Memory B cell (primary cell): ENCODE data around the gene NPAS4.
"Not testable (repeated sequence)": the region's sequence is repeated elsewhere in the genome, so short reads cannot be mapped to it uniquely, and the experiment has no call there.

Source experiments
- ATAC-seq: fragments of 150-1000 bp; cut with Tn5 transposase; 2 replicates; pipeline ENCODE4 v1.10.0; 2021; ENCODE audit warnings: low read depth, mild to moderate bottlenecking, moderate library complexity
- DNase-seq, 2 donors: peaks; one replicate each; pipeline ENCODE4 v3.0.0; 2022; ENCODE audit warnings: low spot score in 2 of 2
- H3K27ac Mint-ChIP-seq: one replicate; pipeline ENCODE4 v1.8.0; 2022; ENCODE audit warnings: mild to moderate bottlenecking, moderate library complexity, mixed read lengths
- H3K27me3 Mint-ChIP-seq: one replicate; pipeline ENCODE4 v1.8.0; 2022; ENCODE audit warnings: mixed read lengths
- H3K36me3 Mint-ChIP-seq: one replicate; pipeline ENCODE4 v1.8.0; 2022; ENCODE audit warnings: mild to moderate bottlenecking, mixed read lengths
- H3K4me1 Mint-ChIP-seq: one replicate; pipeline ENCODE4 v1.8.0; 2022; ENCODE audit warnings: mixed read lengths
- H3K4me3 Mint-ChIP-seq: one replicate; pipeline ENCODE4 v1.8.0; 2022; ENCODE audit warnings: mild to moderate bottlenecking, moderate library complexity, mixed read lengths
- H3K9me3 Mint-ChIP-seq: one replicate; pipeline ENCODE4 v1.8.0; 2022; ENCODE audit warnings: mixed read lengths

NPAS4 gene

DNA sequence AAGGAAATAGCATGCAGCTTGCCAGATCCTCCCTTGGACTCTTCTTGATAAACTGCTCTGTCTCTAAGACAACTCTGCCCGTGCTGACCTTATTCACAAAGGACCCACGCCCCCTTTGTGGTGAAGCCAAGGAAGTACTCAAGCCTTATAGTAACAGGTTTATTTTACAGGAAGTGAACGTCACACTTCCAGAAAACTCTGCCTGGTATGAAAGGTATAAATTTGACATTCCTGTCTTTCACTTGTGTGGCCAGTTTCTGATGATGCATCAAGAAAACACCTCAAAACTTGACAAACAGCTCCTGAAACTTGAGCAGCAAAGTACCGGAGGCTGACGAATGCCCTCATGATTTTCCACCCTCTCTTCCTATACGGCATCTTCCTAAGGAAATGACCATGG lies 33.4 kb downstream of the NPAS4 start:
- Mint-ChIP-seq H3K4me1 (peaks cover 14% of the 10 kb centered on the region), H3K27ac (no peak overlapping the region), H3K27me3 (peaks cover 9% of the 10 kb centered on the region), H3K36me3 (no peaks in the 10 kb centered on the region), H3K4me3 (no peak overlapping the region), H3K9me3 (no peaks in the 10 kb centered on the region)
- DNase-seq: no peak
- no peak for ATAC-seq

DNA sequence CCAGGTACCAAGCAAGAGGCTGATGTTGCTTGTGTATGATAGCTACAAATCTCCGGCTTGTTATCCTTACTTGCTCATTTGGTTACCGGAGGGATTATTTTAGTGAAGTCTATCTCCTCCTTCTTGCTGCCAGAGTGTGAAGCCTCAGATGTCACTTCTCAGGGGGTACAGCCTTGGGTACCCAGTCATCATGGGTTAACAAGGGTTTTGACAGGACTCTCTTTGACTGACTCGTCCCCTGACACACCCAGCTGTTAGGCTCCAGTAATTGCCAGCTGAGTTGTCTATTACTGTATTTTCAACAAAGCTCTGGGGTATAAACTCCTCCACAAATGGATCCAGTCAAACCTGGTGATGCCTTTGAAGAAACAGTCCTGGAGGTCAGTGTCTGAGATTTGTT lies 34.0 kb downstream of the NPAS4 start:
- DNase-seq (no peak), ATAC-seq (no peak)
- peaks cover 9% of the 10 kb centered on the region for H3K27me3 Mint-ChIP-seq
- peaks cover 19% of the 10 kb centered on the region for H3K4me1 Mint-ChIP-seq
- no peaks in the 10 kb centered on the region for H3K9me3 Mint-ChIP-seq
- no peak overlapping the region for H3K4me3 Mint-ChIP-seq
- no peak overlapping the region for H3K27ac Mint-ChIP-seq
- H3K36me3 Mint-ChIP-seq: no peaks in the 10 kb centered on the region

DNA sequence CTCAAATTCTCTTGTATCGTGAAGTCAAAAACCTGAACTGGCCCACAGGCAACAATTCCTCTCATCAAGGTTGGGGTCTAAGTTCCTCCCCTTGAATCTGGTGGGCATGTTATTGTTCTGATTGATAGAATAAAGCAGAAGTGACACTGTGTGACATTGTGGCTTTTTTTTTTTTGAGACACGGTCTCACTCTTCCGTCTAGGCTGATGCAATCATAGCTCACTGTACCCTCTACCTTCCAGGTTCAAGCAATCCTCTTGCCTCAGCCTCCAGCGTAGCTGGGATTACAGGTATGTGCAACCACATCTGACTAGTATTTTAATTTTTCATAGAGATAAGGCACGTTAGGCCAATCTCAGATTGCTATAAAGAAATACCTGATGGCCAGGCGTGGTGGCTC lies 37.0 kb downstream of the NPAS4 start:
- Mint-ChIP-seq H3K27me3 (peaks cover 8% of the 10 kb centered on the region), H3K4me1 (peaks cover 21% of the 10 kb centered on the region), H3K36me3 (no peaks in the 10 kb centered on the region), H3K9me3 (no peaks in the 10 kb centered on the region), H3K27ac (peak overlapping the region; percentile 57), H3K4me3 (peak overlapping the region; percentile 37)
- DNase-seq (no peak), ATAC-seq (peak; percentile 85)

DNA sequence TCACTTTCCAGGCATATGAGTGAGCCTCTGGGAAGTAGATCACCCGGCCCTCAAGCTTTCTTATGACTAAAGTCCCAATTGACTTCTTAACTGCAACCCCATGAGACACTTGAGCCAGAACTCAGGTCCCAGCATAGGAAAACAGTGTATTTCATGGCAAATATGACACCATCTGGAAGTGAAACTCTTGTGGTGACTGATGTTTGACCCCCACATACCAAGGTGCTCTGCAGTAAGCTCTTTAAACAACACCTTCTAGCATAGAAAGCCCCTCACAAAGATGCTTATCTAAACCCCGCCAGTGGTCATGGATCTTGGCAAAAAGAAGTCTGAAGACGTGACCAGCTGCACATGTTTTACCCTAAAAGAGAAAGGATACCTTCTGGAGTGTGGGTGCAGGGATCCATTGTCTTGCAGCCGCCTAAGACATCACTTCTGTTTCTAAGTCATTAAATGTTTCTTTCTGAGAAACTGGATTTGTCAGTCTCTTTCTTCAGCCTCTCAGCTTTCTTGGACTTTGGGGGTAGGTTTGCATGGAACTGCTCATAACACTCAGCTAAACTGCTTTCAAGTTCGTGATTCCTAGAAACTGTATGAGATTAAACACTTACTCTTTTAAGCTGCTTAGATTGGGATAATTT lies 38.4 kb downstream of the NPAS4 start:
- Mint-ChIP-seq H3K27me3 (peaks cover 5% of the 10 kb centered on the region), H3K4me3 (peak overlapping the region; percentile 14), H3K9me3 (no peaks in the 10 kb centered on the region), H3K4me1 (peaks cover 23% of the 10 kb centered on the region), H3K36me3 (no peaks in the 10 kb centered on the region), H3K27ac (peak overlapping the region; percentile 65)
- ATAC-seq: peak; percentile 72
- DNase-seq: no peak

DNA sequence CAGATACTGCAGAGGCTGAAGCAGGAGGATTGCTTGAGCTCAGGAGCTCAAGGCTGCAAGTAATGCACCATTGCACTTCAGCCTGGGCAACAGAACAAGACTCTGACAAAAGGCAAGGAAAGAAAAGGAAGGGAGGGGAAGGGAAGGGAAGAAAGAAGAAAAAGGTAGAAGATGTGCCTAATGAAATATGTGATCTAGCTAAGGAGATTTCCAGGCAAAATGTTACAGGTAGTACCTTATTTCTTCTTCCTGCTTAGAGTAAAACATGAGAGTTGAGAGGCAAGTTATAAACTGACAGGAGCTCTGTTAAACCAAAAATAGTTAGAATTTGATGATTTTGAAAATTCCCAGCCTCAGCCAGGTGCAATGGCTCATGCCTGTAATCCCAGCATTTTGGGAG lies 41.2 kb downstream of the NPAS4 start:
- no peak for ATAC-seq
- no peaks in the 10 kb centered on the region for H3K27me3 Mint-ChIP-seq
- DNase-seq: no peak
- peaks cover 39% of the 10 kb centered on the region for H3K4me1 Mint-ChIP-seq
- H3K4me3 Mint-ChIP-seq: no peak overlapping the region
- H3K9me3 Mint-ChIP-seq: no peaks in the 10 kb centered on the region
- no peaks in the 10 kb centered on the region for H3K36me3 Mint-ChIP-seq
- H3K27ac Mint-ChIP-seq: no peak overlapping the region

DNA sequence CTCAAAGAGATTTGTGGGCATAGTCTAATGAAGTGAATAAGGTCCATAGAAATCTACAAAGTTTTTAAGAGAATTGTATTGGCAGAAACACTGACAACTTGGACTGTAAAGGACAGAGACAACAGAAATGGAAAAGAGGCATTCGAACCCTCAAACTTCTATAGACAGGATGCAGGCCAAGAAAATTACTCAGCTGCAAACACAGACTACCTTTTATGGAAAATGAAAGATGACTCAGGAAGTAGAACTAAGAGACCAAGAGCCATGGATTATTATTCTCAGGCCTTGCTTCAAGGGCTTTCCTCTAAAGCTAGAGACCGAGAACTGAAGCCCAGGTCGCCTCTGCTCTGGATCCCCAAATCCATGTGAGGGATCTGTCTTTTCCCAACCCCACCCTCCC lies 42.1 kb downstream of the NPAS4 start:
- Mint-ChIP-seq H3K9me3 (no peaks in the 10 kb centered on the region), H3K27me3 (no peaks in the 10 kb centered on the region), H3K4me1 (peaks cover 39% of the 10 kb centered on the region), H3K4me3 (no peak overlapping the region), H3K27ac (no peak overlapping the region), H3K36me3 (no peaks in the 10 kb centered on the region)
- DNase-seq (no peak), ATAC-seq (no peak)

DNA sequence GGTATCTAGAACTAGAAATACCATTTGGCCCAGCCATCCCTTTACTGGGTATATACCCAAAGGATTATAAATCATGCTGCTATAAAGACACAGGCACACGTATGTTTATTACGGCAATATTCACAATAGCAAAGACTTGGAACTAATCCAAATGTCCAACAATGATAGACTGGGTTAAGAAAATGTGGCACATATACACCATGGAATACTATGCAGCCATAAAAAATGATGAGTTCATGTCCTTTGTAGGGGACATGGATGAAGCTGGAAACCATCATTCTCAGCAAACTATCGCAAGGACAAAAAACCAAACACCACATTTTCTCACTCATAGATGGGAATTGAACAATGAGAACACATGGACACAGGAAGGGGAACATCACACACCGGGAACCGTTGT lies 43.3 kb downstream of the NPAS4 start:
- H3K4me1 Mint-ChIP-seq: peaks cover 30% of the 10 kb centered on the region
- H3K9me3 Mint-ChIP-seq, H3K27ac Mint-ChIP-seq, H3K27me3 Mint-ChIP-seq, ATAC-seq, H3K36me3 Mint-ChIP-seq, DNase-seq, H3K4me3 Mint-ChIP-seq: not testable (repeated sequence)

DNA sequence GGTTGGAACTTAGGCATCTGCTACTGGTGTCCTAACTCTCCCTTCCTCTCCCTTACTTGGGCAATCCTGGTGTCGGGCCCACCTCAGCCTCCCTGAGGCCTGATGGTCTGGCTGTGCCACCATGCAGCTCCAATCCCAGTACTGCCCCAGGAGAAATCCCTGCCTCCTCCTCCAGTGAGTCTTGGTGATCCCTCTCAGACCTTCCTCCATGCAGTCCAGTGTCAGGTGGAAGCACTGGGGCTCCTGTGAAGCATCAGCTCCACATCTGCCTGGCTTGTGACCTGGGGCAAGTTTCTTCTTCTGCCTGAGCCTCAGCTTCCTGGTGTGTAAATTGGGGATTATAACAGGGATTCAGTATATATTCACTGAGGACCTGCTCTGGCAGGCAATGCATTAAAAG lies 44.1 kb downstream of the NPAS4 start:
- H3K9me3 Mint-ChIP-seq: no peaks in the 10 kb centered on the region
- no peaks in the 10 kb centered on the region for H3K27me3 Mint-ChIP-seq
- DNase-seq (no peak), ATAC-seq (no peak)
- no peaks in the 10 kb centered on the region for H3K36me3 Mint-ChIP-seq
- H3K27ac Mint-ChIP-seq: no peak overlapping the region
- H3K4me1 Mint-ChIP-seq: peaks cover 24% of the 10 kb centered on the region
- peak overlapping the region; percentile 88 for H3K4me3 Mint-ChIP-seq

DNA sequence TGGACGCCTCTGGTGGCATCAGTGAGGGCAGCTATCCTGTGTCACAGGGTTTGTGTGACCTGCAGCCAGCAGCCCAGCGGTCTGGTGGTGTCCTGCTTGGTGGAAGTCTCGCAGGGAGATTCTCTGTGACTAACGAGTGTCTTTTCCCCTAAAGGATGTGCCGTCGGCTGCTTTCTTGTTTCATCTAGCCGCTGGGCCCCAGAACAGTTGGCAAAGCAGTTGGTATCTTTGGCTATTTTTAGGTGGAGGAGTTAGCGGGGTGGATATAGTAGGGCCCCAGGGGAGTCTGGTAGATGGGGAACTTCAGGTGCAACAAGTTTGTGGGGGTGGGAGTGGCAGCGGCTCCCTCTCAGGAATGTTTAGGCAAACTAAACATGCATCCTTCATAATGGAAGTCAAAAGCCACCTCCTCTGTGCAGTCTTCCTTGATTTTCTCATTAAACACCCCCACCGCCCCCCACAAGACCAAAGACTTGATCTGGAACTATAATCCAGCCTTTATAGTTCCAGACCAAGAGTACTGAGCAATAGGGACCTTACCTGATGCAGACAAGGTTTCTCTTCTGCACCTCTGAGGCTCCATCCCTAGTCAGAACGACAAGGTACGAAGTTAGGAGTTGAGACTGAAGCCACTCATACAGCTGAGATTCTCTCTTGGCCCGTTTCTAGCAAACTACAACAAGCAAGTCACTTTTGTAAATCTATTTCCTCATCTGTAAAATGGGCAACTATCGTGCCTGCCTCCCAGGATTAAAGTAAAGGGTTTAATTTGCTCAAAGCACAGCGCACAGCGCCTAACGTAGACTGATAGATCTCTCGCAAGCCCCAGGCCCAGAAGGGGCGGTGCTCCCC lies 44.8 kb downstream of the NPAS4 start:
- ATAC-seq: no peak
- H3K36me3 Mint-ChIP-seq: no peaks in the 10 kb centered on the region
- H3K4me1 Mint-ChIP-seq: peaks cover 24% of the 10 kb centered on the region
- H3K27me3 Mint-ChIP-seq: no peaks in the 10 kb centered on the region
- peak overlapping the region; percentile 88 for H3K4me3 Mint-ChIP-seq
- peak overlapping the region; percentile 91 for H3K27ac Mint-ChIP-seq
- no peaks in the 10 kb centered on the region for H3K9me3 Mint-ChIP-seq
- DNase-seq: no peak

DNA sequence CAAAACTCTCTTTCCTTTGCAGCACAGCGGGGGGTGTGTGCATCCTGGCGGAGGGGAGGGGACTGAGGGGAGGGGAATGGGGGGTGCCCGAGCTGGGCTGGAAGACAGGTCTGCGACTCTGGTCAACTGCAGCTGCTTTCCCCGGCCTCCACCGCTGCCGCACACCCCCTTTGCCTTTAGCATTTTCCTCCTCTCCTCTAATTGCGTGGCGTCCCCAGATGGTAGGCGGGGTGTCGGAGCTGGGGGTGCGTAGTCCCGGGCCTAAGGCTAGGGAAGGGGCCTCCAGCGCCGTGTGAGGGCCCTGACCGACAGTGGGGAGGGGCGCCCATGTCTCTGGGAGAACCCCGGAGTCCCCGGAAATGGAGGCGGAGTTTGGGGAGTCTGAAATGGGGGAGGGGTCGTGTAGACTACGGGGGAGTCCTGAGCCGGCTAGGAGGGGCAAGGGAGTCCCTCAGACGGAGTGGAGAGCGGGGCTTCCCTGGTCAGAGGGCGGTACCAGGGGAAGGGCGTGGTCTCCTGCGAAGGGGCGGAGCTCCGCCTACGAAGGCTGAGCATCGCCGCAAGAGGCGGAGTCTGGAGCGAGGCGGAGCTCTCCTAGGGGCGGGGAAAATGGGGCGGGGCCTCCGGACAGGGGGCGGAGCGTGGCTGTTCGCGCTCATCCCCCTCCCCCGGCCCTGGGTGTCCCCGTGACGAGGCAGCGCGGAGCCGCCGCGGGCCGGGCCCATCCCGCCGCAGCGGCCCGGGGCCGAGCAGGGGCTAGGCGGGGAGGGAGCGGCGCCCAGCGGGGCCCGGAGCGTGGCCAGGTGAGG lies 45.6 kb downstream of the NPAS4 start, which contains the start of gene PELI3:
Gene PELI3 (plus strand): TSS at position 681 of the 809 bp plus-strand sequence. CDS start 1,224 bp downstream, outside the sequence.
- Mint-ChIP-seq H3K9me3 (no peaks in the 10 kb centered on the region), H3K4me3 (peak within 1 kb of the TSS; percentile 88), H3K27me3 (no peaks in the 10 kb centered on the region), H3K27ac (peak within 1 kb of the TSS; percentile 91), H3K4me1 (peaks cover 24% of the 10 kb centered on the region), H3K36me3 (no peaks in the 10 kb centered on the region)
- ATAC-seq: peak; percentile 86
- DNase-seq: peak; percentile 95 to 97

DNA sequence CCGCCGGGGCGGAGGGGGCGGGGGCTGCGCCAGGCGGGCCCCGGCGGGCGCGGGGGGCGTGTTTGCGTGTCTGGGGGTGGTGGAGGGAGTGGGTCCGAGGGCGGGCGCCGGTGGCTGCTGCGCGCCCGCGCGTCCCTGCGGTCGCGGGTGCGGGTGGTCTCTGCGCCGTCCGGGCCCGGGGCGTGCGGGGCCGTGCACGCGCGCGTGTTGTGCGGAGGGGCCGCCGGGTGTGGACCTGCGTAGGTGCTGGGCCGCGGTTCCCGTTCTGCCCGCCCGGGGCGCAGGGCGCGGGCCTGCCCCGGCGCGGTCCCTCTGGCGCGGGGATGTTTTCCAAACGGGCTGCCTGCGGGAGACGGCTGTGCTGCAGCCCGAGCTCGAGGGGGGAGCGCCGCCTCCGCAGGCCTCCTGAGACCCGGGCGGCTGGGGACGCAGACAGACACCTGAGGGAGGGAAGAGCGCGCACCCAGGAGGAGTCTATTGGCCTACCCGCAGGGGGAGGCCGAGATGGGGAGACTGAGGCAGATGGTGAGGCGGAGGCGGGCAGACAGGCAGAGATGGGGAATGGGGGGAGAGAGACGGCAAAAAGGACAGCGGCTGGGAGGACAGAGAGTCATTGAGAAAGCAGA lies 46.3 kb downstream of the NPAS4 start:
- no peaks in the 10 kb centered on the region for H3K9me3 Mint-ChIP-seq
- H3K27me3 Mint-ChIP-seq: no peaks in the 10 kb centered on the region
- ATAC-seq (peak; percentile 61), DNase-seq (peak in 1 of 2 donors; percentile 60)
- peak overlapping the region; percentile 85 for H3K4me3 Mint-ChIP-seq
- no peaks in the 10 kb centered on the region for H3K36me3 Mint-ChIP-seq
- peaks cover 22% of the 10 kb centered on the region for H3K4me1 Mint-ChIP-seq
- H3K27ac Mint-ChIP-seq: peak overlapping the region; percentile 80

DNA sequence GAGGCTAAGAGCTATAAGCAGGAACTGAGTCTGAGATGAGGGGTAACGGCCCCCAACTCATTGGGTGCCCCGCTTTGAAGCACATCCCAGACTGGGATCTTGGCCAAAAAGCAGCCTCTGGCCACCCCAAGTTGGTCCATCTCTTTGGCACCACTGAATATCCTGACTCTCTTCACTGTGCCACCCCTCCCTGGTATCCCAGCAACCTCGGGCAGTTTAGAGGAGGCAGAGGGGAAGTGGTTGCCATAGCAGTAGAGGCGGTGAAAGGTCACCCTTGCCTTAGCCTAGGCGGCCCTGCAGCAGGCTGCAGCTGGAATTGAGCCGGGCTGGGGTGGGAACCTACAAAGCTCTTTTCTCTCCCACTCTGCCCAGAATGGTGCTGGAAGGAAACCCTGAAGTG lies 46.9 kb downstream of the NPAS4 start:
- Mint-ChIP-seq H3K36me3 (no peaks in the 10 kb centered on the region), H3K27ac (peak overlapping the region; percentile 80), H3K9me3 (no peaks in the 10 kb centered on the region), H3K27me3 (no peaks in the 10 kb centered on the region), H3K4me3 (peak overlapping the region; percentile 85), H3K4me1 (peaks cover 22% of the 10 kb centered on the region)
- DNase-seq (no peak), ATAC-seq (no peak)

DNA sequence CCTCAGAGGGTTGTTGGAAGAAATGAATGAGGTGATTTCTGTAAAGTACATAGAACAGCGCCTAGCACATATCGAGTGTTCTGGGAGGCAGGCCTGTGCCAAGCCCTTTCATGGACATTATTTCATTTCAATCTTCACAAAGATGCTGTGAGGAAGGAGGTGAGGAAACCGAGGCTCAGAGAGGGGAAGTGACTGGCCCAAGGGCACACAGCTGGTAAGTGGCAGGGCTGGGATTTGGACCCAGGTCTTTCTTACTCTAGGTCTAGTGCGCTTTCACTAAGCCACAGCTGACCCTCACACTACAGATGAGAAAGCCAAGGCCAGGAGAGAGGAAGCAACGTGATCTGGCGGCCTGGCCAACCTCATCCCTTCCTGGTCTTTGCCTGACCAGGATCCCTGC lies 47.9 kb downstream of the NPAS4 start:
- ATAC-seq (no peak), DNase-seq (no peak)
- no peaks in the 10 kb centered on the region for H3K9me3 Mint-ChIP-seq
- peaks cover 22% of the 10 kb centered on the region for H3K4me1 Mint-ChIP-seq
- H3K27ac Mint-ChIP-seq: no peak overlapping the region
- H3K36me3 Mint-ChIP-seq: no peaks in the 10 kb centered on the region
- no peaks in the 10 kb centered on the region for H3K27me3 Mint-ChIP-seq
- H3K4me3 Mint-ChIP-seq: peak overlapping the region; percentile 57
